AG20443 (cell line): ENCODE measurements around the gene OR4F15.

ENCODE experiments used
- DNase-seq: peaks from one replicate; pipeline ENCODE4 v3.0.0; 2012; ENCODE audit warnings: low spot score, mixed read lengths

OR4F15 gene

GRCh38 chr15:101804375-101804774 is 7.6 kb upstream of the OR4F15 start:
- DNase-seq, result no peak

GRCh38 chr15:101804941-101805340 is 7.1 kb upstream of the OR4F15 start:
- DNase-seq, result no peak

DNA sequence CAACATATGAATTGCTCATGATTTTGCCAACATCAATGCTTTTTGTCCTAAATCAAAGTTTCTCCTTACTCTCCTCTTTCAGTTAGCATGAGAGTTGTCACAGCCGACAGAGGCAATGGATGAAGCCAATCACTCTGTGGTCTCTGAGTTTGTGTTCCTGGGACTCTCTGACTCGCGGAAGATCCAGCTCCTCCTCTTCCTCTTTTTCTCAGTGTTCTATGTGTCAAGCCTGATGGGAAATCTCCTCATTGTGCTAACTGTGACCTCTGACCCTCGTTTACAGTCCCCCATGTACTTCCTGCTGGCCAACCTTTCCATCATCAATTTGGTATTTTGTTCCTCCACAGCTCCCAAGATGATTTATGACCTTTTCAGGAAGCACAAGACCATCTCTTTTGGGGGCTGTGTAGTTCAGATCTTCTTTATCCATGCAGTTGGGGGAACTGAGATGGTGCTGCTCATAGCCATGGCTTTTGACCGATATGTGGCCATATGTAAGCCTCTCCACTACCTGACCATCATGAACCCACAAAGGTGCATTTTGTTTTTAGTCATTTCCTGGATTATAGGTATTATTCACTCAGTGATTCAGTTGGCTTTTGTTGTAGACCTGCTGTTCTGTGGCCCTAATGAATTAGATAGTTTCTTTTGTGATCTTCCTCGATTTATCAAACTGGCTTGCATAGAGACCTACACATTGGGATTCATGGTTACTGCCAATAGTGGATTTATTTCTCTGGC is 6.2 kb upstream of the OR4F15 start:
- no peak for DNase-seq

- peak; percentile 26 for DNase-seq
These were observed 4.6 kb upstream of the OR4F15 start for GRCh38 chr15:101807345-101807945.

DNA sequence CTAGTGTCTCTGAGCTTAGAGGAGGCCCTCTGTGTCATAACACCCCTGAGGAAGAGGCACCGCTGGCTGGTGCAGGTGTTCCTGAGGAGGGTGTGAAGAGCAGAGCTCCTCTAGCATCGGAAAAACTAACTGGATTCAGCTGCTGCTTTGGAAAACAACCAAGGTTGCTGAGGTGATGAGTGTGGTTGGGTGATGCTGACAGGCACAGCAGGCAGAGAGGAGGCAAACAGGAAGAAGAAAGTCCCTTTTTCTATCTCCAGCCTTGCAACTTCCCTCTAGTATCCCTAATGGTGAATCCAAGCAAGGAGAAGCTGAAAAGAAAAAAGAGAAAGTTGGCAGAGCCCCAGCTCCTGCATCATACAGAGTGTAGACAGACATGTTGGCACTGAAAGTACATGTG is 3.8 kb upstream of the OR4F15 start:
- peak; percentile 16 for DNase-seq

DNA sequence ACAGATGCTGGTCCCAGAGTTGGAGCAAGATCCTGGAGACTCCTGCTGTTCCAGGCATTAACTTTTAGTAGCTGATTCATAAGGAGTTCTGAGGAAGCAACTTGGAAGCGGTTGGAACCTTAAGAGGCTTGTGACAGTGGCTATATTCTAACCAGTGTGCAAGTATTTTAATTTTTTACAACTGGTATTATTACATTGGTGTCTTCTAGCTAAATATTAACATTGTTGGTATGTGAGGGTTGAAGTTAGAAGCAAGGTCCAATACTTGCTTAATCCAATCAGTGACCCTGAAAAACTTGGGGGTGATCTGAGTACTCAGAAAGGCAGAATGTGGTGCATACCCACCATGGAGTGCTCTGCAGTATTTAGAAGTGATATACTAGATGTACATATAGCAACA is 1.5 kb upstream of the OR4F15 start:
- no peak for DNase-seq

GRCh38 chr15:101810876-101811275 is 1.1 kb upstream of the OR4F15 start:
- DNase-seq, result no peak

DNA sequence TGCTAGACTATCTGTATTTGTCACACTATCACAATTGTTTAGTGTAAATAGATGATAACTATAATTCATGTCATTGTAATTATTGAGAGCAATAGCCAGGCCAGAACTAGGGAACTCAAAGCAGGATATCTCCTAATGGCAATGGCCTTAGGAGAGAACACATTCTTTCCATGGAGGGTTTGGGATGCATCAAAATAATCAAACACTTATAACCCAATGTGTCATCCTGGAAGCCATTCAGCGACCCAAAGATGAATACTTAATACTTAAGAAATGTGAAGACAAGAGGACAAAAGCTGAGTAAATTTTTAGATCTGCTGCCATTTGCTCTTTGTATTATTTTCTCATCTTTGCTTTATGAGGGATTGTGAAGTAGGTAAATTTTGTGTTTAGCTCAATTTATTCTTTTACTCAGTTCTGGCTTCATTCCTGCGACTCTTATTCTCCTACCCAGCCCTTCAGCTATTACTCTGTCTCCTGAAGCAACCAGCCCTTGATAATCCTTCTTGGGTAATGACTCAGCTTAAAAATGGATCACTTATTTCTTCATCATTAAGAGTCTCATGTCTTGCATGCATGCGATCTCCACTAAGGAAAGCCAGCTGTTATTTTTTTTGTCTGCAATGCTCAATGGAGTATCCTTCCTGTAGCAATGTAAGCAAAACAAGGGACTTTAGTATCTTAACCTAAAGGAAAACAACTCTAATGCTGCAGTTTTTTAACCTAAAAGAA is 2.0 kb downstream of the OR4F15 start:
- DNase-seq, result peak; percentile 62

DNA sequence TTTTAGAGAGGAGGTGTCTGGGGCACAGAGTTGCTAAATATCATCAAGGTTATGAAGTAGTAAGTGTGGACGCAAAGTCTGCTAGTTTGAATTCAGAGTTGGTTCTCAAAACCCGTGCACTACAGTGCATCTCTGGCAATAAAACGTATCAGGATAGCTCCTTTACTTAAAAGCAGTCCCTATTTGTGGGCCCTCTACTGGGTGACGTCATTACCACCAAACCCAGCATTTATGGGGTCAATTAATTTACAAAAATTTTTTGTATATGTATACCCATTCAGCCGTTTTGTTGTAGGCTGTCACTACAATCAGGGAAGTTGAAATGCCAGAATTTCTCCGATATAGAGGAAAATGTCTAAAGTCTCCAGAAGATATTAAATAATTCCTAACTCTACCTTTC is 8.8 kb downstream of the OR4F15 start:
- no peak for DNase-seq

- DNase-seq, result peak; percentile 37
These were observed 15.3 kb downstream of the OR4F15 start for GRCh38 chr15:101827257-101827656.

DNA sequence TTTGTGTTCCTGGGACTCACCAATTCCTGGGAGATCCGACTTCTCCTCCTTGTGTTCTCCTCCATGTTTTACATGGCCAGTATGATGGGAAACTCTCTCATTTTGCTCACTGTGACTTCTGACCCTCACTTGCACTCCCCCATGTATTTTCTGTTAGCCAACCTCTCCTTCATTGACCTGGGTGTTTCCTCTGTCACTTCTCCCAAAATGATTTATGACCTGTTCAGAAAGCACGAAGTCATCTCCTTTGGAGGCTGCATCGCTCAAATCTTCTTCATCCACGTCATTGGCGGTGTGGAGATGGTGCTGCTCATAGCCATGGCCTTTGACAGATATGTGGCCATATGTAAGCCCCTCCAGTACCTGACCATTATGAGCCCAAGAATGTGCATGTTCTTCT is 16.8 kb downstream of the OR4F15 start:
- no peak for DNase-seq

GRCh38 chr15:101841656-101842055 is 29.7 kb downstream of the OR4F15 start:
- no peak for DNase-seq

- DNase-seq, result no peak
These were observed 32.9 kb downstream of the OR4F15 start for GRCh38 chr15:101844916-101845315.

GRCh38 chr15:101852356-101852755 is 40.4 kb downstream of the OR4F15 start:
- DNase-seq, result no peak
